Measurements from ENCODE around the gene CYP26B1. TPM values are rescaled to one million over a fixed set of nuclear protein-coding genes. Genes with fewer than 3 reads are reported as not detected.

Gene CYP26B1
- total and polyA plus RNA-seq, 9 of the 15 experiments (the other 6 are each of a cell fraction or from before 2014, with no cell fraction given) = 0.01 to 0.13 (median 0.04) TPM; not detected in 6

GRCh38 chr2:72162574-72162973 is 14.9 kb upstream of the CYP26B1 start:
- H3K27me3 ChIP-seq (ENCODE audit: control insufficient read depth in 2 of 2, insufficient read depth in 2 of 2, low read length in 2 of 2) = peaks cover 0 to 17% of the 10 kb centered on the region in 2 experiments; a peak in 2 of 5 replicates
- TF ChIP-seq E2F1 (CRISPR knock-in tag; IDR thresholded peaks at IDR 0.05) = no peak
- no peak for TF ChIP-seq ZBTB11 (CRISPR knock-in tag; IDR thresholded peaks at IDR 0.05)
- TF ChIP-seq CHCHD3 (CRISPR knock-in tag; IDR thresholded peaks at IDR 0.05) = no peak
- no peak for TF ChIP-seq CCNT2 (IDR thresholded peaks at IDR 0.05; ENCODE audit: borderline replicate concordance, extremely low read depth, insufficient read length, low read depth, low read length)
- no peak for TF ChIP-seq NFRKB (IDR thresholded peaks at IDR 0.05; ENCODE audit: low read depth)
- TF ChIP-seq HOMEZ (CRISPR knock-in tag; IDR thresholded peaks at IDR 0.05) = no peak
- no peak for TF ChIP-seq ZNF224 (CRISPR knock-in tag; IDR thresholded peaks at IDR 0.05)
- TF ChIP-seq ZNF395 (CRISPR knock-in tag; IDR thresholded peaks at IDR 0.05) = no peak
- no peak for TF ChIP-seq DNMT1 (IDR thresholded peaks at IDR 0.05)
- no peak for TF ChIP-seq ZNF41 (CRISPR knock-in tag; conservative IDR thresholded peaks at IDR 0.05)
- no peak for TF ChIP-seq MNT (conservative IDR thresholded peaks at IDR 0.05)
- no peak for TF ChIP-seq GTF2A2 (tag; IDR thresholded peaks at IDR 0.05)
- no peak for TF ChIP-seq ZNF212 (CRISPR knock-in tag; IDR thresholded peaks at IDR 0.05)

More at GRCh38 chr2:72162574-72162973, 14.9 kb upstream of the CYP26B1 start:
- Histone ChIP-seq H3K9me1 (ENCODE audit: control insufficient read depth, insufficient read depth, low read length) (no peaks in the 10 kb centered on the region), H2AFZ (ENCODE audit: low read depth, low read length) (no peak overlapping the region), H3K36me3 (ENCODE audit: control insufficient read depth, insufficient read depth, low read length) (no peaks in the 10 kb centered on the region), H3K79me2 (ENCODE audit: control insufficient read depth, insufficient read depth, low read length) (no peaks in the 10 kb centered on the region), H3K4me3 (no peak overlapping the region), H3K9me3 (replicated peaks; ENCODE audit: control insufficient read depth, insufficient read depth, low read depth, low read length) (no peaks in the 10 kb centered on the region), H3K4me1 (replicated peaks in 1 of 2; ENCODE audit: control insufficient read depth in 2 of 2, insufficient read depth in 2 of 2, low read length in 2 of 2) (no peaks in the 10 kb centered on the region), H3K27ac (ENCODE audit: extremely low read depth, low read depth, low read length) (no peak overlapping the region), H3K4me2 (ENCODE audit: insufficient read depth, low read length) (no peak overlapping the region), H4K20me1 (replicated peaks; ENCODE audit: control insufficient read depth, insufficient read depth, low read length) (no peaks in the 10 kb centered on the region; the same call in 1 of the 2 replicates), H3K9ac (ENCODE audit: insufficient read depth in 1 of 2, low read depth in 2 of 2, low read length in 2 of 2) (no peak overlapping the region)
- BruUV-seq (replicated peaks) = no TSS peak
- FAIRE-seq (no peak), DNase-seq (ENCODE audit: extremely low read depth in 1 of 4, low spot score in 3 of 4) (no peak), ATAC-seq (no peak)
- ChIA-PET POLR2A (interaction anchor here (2.7 kb wide), 1 partner anchor 11 kb away, joined by 7 read pairs; no protein-coding TSS in a partner anchor), CTCF (ENCODE audit: low intra/inter-chr PET ratio) (no interaction called here)
- intact Hi-C loops (cut with micrococcal nuclease) (no loop called here), in situ Hi-C loops (cut with MboI) (no loop called here)
- 2% methylated on average over 5 of the region's 5 CpGs for WGBS (ENCODE audit: insufficient coverage, low coverage, missing lambda C conversion rate)
